Measurements from ENCODE around the gene RSRC1.

The RSRC1 gene

DNA sequence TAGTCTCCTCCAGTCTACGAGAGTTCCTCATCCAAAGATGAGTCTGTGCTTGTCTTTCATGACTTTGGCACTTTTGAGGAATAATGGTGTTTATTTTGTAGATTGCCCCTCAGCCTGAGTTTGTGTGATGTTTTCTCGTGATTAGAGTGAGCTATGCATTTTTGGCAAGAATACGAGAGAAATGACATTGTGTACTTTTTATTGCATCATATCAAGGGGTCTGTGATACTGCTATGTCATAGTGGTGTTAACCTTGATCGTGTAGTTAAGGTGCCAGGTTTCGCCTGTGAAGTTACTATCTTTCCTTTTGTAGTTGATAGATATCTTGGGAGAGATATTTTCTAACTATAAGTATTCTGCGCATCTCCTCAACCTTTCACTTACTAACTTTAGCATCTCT, 18.9 kb downstream of the RSRC1 start:
- DNase-seq (ENCODE audit: low read depth in 2 of 2), result no peak

GRCh38 chr3:158134363-158134762, 24.5 kb downstream of the RSRC1 start:
- no peak for DNase-seq (ENCODE audit: low read depth in 2 of 2)

DNA sequence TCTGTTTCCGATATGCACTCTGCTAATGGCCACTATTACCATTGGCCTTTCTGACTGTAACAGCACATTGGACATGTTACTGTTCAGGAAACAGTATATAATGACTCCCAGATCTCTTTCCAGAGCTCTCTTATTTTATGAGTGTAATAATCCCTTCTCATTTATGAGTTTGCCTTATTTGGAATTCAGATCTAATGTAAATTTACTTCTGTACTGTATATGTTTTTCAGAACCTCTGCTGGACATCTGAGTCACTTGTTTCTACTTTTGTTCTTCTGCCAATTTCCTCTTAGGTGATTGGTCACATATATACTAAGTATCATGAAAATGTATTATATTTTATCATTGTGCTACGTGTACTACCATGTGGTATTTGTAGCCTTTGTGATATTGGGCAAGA, 30.5 kb downstream of the RSRC1 start:
- DNase-seq (ENCODE audit: low read depth in 2 of 2), result no peak

DNA sequence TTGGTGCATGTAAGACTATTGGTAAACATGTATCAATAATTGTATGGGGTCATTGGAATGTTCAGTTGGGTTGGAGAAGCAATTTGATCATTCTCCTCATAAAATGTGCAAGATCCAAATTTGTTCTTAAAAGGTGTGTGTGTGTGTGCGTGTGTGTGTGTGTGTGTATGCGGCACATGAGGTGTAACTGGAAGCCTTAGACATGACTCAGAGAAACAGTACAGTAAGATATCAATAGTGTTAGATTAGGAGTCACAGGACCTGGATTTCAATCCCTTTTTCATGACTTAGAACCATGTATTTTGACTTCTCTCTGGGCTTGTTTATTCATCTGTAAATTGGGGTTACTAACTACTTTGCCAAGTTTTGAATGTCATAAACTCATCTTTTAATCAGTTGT, 38.3 kb downstream of the RSRC1 start:
- DNase-seq (ENCODE audit: low read depth in 2 of 2), result no peak

DNA sequence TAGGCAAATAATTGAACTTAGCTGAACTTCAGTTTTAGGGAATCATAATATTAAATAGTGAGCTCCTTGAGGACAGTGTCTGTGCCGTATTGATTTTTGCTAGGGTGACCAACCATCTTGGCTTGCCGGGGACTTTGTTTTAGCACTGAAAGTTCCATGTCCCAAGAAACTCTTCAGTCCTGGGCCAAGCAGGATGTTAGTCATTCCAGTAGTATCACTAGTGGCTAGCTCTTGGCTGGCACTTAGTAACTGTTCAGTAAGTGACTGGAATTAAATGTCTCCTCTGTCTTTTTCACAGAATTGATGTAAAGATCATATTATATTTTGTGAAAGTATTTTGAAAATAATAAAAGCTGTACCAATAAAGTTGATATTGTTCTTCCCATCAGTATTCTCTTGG, 42.3 kb downstream of the RSRC1 start:
- no peak for DNase-seq (ENCODE audit: low read depth in 2 of 2)

DNA sequence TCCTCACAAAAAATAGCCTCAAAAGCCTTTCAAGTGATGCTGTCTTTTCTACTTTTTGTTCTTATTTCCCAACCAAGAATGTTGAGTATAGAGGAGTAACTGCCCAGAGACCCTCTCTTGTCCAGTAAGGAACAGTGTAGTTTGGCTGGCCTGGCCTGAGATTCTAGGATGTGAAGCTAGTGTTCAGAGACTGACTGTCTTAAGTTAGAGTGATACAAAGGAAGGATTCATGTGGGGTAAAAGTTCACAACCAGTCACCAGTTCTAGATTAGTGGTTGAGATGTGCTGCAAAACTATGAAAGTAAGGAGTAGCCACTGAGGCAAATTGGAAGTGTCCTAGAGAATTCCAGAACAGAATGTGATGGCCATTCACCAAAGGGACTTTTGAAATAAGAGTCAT, 49.1 kb downstream of the RSRC1 start:
- no peak for DNase-seq (ENCODE audit: low read depth in 2 of 2)

DNA sequence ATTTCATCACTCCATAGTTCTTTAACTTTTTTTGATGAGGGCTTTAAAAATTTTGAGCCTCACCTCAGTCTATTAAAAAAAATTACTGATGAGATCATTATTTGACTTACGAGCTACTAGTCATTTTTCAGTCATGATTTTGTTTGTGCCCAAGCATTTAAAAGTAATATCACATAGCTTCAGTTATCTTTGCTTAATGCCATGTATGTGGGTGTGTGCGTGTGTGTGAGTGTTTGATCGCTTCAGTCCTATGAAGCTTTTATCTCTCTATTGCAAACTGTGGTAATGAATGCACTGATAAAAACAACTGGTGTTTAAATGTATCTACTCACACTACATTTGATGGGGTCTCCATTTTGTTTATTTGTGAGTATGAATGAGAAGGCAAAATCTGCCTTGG, 49.8 kb downstream of the RSRC1 start:
- DNase-seq (ENCODE audit: low read depth in 2 of 2), result no peak

DNA sequence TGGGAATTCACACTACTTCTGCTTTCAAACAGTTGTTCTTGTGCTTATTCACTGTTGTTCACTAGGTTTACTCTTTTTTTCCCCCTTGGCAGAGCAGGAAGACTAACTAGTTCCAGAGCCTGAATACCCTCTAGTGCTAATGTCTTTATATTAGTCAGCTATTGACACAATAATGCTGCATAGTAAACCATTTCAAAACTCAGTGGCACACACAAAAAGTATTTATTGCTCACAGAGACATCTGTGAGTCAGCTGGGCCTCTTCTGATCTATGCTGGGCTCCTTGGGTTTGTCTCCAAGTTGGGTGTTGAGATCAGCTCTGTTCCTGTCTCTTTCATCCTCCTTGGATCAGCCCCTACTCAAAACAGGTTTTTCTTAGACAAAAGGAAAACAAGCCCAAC, 51.1 kb downstream of the RSRC1 start:
- DNase-seq (ENCODE audit: low read depth in 2 of 2), result no peak

GRCh38 chr3:158165141-158165655, 55.3 kb downstream of the RSRC1 start:
- DNase-seq (ENCODE audit: low read depth in 2 of 2), result no peak

GRCh38 chr3:158165730-158166129, 55.8 kb downstream of the RSRC1 start:
- no peak for DNase-seq (ENCODE audit: low read depth in 2 of 2)

DNA sequence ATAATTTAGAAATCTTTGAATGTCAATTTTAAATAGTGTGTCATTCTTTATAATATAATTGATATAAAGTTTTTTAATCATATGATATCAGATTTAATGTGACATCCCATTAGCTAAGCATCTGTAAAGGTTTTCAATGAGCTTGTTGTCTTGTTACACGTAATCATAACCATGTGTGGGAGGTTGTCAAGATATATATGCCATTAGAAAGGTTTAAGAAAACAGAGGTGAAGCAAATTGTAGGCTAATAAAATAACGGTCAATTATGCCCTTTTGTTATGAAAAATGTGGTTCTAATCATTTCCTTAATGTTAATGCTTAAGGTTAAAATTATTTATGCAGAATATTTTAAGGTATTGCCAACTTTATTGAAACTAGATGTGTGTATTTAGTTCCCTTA, 56.3 kb downstream of the RSRC1 start:
- no peak for DNase-seq (ENCODE audit: low read depth in 2 of 2)

DNA sequence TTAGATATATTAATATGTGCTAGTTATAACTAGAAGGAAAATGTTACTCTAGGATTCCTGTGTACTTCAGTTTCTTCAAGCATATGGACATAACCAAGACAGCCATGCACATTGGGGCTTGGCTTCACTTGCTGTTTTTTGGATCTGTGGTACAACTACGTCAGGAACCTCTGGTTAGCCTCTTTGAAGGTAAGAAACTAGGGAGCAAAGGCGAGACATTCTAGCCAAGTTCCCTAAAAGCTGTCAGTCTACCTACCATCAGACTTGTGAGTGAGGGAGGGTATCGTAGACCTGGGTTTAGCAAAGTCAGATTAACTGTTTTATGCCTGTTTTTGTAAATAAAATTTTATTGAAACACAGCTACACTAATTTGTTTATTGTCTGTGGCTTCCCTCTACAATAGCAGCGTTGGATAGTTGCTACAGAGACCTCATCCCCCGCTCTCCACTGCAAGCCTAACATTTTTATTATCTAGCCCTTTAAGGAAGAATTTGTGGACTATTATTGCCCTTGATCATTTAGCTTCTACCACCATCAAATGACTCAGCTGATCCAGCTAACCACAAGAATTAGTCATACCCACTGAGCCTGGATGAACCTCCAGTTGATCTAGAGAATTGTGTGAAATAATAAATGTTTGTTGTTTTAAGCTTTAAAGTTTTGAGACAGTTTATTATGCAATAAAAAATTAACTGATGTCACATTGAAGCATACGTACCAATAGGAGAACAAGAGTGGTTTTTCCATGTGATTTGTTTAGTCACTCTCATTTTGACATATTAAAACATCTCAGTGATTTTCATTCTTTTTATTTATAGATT, 58.1 kb downstream of the RSRC1 start:
- DNase-seq (ENCODE audit: low read depth in 2 of 2), result no peak

DNA sequence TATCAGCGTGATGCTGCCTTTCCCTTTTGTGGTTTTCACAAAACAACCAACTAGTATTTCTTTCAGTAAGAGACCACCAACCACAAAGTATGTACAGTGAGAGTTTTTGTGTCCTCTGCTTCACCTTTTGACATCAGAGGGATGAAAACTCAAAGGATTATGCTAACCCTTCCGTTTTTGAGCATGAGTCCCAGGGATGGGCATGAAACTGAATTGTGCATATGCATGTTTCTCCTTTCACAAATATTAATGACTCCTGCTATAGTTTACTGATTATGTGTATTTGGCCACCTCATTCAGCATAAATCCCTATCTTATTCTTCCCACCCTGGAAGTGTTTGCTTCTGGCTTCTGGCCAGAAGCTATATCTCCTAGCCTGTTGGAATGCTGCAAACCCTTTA, 59.2 kb downstream of the RSRC1 start:
- DNase-seq (ENCODE audit: low read depth in 2 of 2), result no peak

DNA sequence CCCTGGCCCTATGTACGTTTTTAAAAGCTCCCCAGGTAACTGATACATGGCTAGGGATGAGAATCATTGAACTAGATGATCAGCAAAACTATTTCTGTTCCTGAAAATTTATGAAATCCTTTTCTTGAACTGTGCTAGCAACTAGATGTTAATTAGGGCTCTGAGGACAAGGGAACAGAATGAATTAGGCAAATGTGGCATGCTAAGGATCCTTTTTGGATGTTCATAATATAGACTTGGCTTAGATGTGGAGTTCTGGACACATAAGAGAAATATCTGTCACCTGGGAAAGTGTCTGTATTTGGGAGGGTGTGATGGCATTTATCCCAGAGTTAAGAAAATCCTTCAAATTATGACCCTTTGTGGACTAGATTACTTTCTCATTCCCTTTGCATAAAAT, 71.2 kb downstream of the RSRC1 start:
- DNase-seq (ENCODE audit: low read depth in 2 of 2), result no peak

GRCh38 chr3:158185711-158186110, 75.8 kb downstream of the RSRC1 start:
- no peak for DNase-seq (ENCODE audit: low read depth in 2 of 2)

GRCh38 chr3:158200955-158201354, 91.1 kb downstream of the RSRC1 start:
- DNase-seq (ENCODE audit: low read depth in 2 of 2), result no peak

DNA sequence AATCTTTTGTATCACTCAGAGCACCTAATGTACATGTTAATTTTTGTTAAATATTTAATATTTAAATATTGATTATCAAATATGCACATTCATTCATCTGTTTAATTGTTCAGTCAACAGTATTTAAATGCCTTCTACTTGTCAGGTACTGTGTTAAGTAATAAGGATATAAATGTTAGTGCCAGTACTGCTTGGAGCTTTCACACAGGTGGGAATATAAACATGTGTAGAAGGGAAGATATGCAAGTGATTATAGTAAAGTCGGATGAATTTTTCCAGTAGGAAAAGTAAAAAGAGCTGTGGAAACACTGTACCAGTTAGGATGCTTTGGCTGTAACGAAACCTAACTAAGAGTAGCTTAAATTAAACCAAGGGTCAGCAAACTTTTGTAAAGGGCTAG, 95.4 kb downstream of the RSRC1 start:
- no peak for DNase-seq (ENCODE audit: low read depth in 2 of 2)

DNA sequence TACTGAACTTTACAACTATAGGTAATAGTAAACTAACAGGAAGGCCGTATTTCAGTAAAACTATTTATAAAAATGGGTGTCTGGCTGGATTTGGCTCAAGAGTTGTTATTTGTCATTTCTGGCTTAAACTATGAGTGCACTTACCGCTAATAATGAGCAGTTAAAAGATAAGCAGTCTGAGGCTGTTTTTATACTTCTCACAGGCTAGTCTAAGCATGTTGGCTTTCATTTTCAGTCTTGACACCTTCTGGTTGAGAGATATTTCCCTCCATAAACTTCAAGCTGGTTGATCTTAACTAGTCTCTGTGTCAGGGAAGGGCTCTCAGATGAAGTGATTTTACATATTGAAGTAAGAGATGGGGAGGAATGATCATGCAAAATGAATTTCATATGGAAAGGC, 96.1 kb downstream of the RSRC1 start:
- no peak for DNase-seq (ENCODE audit: low read depth in 2 of 2)

GRCh38 chr3:158210067-158210466, 100.2 kb downstream of the RSRC1 start:
- no peak for DNase-seq (ENCODE audit: low read depth in 2 of 2)

- DNase-seq (ENCODE audit: low read depth in 2 of 2), result no peak
Observed at GRCh38 chr3:158213461-158213860, 103.6 kb downstream of the RSRC1 start.

DNA sequence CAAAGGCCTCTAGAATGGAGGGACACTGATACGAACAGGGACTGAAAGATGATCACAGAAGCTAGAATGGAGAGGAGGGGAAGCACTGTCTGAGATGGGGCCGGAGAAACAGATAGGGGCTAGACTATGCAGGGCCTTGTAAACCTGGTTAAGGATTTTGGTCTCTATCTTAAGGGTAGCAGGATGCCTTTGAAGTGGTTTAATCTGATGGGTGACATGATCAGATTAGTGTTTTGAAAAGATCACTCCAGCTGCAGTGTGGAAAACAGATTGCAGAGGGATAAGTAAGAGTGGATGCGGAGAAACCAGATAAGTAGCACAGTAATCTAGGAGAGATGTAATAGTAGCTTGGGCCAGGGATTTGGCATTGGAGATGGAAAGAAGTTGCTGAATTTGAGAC, 108.1 kb downstream of the RSRC1 start:
- DNase-seq (ENCODE audit: low read depth in 2 of 2), result no peak

GRCh38 chr3:158220575-158220974, 110.7 kb downstream of the RSRC1 start:
- DNase-seq (ENCODE audit: low read depth in 2 of 2), result no peak

GRCh38 chr3:158221426-158221825, 111.5 kb downstream of the RSRC1 start:
- DNase-seq (ENCODE audit: low read depth in 2 of 2), result no peak

DNA sequence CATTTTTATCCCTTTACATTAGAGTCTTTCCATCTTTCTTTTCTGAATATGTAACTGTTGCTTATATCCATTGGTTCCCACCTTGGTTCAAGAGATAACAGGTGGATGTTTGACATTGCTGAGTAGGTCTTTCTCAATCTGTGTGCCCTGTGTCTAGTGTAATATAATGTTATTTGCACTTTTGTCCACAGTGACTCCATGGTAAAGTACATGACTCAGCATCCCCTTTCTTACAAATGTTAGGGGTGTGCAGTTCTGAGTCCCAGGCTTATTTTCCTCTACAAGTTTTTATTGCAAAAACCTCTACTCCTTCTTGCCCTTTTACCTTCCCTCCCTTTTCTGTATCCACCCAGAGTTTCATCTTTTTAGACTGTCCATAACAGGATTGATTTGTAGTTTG, 116.5 kb downstream of the RSRC1 start:
- DNase-seq (ENCODE audit: low read depth in 2 of 2), result no peak
